GM18517 (cell line): ENCODE measurements around the gene DLGAP1.

ENCODE experiments used
- ATAC-seq: cut with Tn5 transposase; IDR thresholded peaks from one replicate; pipeline ENCODE4 v1.9.1; 2021; ENCODE audit warnings: mild to moderate bottlenecking, moderate library complexity; ENCODE audit not compliant: unreplicated experiment

The DLGAP1 gene

DNA sequence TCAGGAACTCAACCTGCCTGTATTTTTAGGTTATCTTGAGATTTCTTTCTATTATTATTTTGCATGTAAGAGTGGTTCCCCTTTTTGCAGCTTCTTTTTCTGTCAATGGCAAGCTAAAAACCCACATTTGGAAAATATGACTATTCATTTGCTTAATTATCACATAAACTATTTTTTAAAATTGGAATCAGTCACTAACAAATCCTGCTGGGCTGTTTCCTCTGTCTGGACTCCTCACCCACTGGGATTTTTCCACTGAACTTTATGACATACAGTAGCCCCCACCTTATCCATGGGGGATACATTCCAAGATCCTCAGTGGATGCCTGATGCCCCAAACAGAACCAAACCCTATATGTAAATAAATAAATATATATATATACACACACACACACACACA, 447.3 kb downstream of the DLGAP1 start:
- ATAC-seq = no peak

GRCh38 chr18:4004183-4004829, 450.8 kb downstream of the DLGAP1 start:
- ATAC-seq = no peak

DNA sequence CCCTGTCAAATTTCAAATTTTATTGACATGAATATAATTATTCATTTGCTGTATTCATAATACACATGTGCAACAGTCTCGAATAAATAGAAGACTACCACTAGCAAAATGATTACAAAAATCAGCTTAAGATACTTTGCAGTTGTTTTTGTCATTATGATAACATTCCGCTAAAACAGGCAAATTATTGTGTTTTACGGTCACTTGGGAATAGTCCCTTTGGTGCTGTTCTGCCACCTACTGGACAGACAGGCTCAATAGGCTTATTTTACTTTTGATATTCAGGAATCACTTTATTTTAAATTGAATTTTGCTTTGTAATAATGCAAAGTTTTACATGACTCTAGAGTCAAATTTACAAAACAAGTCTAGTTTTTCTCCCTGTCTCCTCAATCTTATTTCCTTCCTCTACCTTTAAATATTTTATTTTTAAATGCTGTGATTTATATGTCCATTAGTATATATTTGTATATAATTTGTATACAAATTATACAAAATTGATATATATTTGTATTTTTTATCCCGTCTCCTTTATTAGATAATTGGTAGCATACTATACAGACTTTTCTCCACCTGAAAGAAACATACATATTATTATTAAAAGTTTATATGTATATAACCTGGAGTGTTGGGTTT, 456.3 kb downstream of the DLGAP1 start:
- ATAC-seq = no peak

DNA sequence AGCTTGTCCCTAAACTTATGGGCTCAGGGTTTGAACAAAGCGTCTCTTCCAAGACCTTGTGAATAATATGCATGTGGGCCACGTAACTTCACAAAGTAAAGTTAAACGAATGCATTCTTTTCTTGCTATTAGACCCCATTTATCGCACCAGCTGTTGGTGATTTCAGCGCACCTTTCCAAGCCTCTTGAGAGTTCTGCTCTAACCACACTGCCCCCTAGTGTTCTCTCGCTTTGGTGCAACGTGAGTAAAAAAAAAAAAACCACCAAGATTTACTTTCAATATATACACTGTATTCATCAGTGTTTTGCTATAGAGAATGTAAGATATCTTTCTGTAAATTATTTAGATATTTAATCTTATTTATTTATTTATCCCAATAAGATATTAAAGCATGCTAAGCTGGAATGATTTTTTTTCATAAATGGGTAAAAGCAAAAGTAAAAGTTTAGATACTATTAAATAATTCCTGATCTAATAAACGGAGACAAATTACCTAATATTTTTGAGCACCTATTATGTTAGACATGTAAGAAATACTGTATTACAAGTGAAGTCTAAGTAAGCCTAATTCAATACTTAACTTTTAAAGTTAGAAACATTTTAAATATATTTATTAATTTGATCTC, 459.5 kb downstream of the DLGAP1 start:
- ATAC-seq = peak; percentile 52

DNA sequence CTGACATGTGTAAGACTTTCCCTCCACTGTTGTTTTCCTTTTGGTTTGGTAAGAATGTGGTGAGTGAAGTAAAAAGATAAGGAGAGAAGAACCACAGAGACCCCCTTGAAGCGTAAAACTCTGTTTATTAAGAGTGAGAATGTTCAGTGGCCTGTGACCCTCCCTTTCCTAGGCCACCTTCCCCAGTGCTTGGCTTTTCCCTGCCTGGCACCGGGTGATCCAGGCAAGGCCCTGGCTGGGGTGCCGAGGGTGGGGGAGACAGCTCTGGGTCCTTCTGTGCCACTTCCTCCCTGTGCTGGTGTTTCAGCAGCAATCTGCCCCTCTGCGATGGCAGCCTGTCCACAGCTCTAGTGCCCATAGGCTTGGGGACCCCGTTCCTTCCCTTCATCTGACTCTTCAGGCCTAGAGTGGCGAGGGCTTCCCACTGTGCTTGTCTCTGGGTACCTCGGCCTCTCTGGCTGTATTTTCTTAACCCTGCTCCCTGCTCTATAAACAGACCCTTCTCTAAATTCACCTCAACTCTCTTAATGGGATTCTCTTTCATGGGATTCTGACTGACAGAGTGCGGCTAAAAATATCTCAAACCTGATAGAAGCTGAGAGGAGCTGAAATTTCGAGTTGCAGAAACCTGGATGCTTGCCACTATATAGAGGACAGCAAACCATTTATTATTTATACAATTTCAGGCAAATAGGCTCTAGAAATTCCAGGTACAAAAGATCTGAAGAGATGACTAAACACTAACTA, 461.0 kb downstream of the DLGAP1 start:
- no peak for ATAC-seq

GRCh38 chr18:3985664-3986063, 469.4 kb downstream of the DLGAP1 start:
- ATAC-seq = no peak

DNA sequence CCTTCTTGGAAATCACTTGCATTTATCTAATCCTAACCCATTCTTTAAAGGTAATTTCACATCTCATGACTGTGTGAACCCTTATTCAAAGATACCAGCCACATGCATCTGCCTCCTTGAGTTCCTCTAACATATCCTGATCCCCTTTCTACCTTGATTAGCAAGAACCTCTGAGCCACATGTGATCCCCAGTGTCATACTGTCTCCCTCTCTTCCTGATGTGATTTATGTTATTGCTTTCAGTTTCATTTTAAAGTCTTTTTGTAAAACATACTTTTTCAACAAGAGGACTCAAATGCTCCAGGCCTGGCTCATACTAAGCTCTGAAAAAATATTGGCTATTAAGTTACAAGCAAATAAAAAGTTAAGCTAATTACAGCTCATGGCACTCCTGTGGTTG, 470.1 kb downstream of the DLGAP1 start:
- no peak for ATAC-seq

GRCh38 chr18:3984163-3984757, 470.8 kb downstream of the DLGAP1 start:
- ATAC-seq = no peak

- no peak for ATAC-seq
Measured at GRCh38 chr18:3983351-3983969, 471.6 kb downstream of the DLGAP1 start.

DNA sequence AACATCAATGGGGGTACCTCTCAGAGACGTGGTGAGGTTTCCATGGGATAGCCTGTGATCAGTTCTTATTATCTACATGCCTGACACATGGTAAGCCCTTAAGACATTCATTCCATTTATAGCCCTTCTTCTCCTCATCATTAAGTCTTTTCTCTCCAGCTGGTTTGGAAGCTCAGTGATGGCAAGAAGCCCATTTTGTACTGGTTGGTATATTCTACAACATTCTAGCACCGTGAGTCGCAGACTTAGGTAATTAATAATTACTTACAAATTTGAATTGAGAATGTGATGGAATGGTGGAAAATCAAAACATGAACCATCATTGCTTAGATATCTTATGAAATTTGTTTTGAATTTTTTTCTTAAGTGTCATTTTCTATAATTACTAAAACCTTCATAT, 472.6 kb downstream of the DLGAP1 start:
- ATAC-seq = no peak

GRCh38 chr18:3979024-3979423, 476.1 kb downstream of the DLGAP1 start:
- ATAC-seq = no peak

DNA sequence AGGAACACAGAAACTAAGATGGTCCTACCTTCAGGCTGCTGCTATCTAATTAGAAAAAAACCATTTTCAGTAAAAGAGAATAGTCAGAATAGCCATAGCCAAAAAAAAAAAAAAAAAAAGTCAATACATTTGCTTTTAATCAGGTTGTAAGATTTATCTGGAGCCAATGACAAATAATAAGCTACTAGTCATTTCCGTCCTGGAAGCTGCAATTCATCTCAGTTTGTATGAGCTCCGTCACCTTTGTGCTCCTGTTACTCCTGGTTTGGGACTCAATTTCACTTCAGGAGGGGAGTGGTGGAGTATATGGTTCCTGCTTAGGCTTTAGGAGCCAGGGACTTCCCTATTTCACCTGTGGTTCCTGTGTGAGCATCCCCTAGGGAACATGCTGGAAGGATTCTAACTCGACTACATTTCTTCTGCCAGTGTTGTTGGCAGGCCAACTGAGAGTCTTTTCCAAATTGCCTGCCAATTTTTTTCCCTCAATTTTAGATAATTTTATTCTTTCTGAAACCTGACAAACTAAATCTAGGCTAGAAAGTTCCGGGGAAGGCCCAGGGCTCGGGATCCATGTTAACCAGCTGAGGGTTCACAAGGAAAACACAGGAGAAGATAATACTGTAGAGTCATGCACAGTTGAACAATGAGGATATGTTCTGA, 481.8 kb downstream of the DLGAP1 start:
- no peak for ATAC-seq

GRCh38 chr18:3972291-3972930, 482.7 kb downstream of the DLGAP1 start:
- no peak for ATAC-seq

DNA sequence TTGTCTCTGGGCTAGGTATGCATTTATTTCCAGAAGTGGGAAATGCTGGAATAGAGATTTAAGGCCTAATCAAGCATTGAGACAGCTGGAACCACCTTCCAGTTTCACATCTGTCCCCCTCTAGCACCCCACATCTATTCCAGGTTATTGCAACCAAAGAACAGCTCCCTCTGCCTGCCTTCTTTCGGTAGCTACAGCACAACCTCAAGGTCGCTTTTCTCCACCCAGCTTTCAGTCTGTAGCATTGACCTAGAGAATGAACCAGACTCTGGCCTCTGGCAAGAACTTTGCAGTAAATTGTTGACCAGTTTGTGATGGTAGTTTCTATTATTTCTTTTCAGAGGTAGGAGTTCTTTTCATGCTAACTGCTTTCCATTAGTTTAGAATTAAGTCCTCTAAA, 484.2 kb downstream of the DLGAP1 start:
- ATAC-seq = no peak

DNA sequence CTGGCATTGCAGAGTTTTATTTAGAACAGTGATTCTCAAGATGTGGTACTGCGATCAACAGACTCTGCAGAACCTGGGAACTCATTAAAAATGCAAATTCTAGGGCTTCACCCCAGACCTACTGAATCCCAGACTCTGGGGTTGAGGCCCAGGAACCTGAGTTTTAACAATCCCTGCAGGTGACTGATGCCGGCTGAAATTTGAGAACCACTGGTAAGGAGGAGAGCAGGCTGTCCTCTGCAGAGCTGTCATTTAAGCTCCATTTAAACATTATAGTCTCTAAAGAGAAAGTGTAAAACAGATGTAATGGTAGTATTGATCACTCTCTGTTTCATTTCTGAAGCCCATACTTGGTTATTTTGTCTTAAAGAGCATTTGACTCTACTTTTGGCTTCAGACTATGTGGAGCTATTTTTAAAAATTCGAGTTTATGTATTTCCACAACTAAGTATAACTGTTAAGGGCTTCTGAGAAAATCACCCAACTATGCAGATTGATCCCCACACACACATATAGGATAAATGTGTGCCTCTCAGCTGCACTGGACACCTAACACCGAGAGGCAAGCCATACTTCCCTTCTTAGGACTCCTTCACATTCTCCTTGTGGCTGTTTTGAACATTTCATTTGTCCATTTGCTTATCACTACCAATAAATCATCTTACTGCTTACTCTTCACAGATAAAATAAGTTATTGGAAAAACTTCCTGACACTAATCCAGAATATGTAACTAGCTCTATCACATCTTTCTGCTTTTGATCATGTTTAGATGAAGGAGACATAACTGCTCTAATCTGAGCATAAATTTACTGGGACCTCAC, 487.5 kb downstream of the DLGAP1 start:
- ATAC-seq = no peak

GRCh38 chr18:3966642-3967358, 488.3 kb downstream of the DLGAP1 start:
- ATAC-seq = no peak

DNA sequence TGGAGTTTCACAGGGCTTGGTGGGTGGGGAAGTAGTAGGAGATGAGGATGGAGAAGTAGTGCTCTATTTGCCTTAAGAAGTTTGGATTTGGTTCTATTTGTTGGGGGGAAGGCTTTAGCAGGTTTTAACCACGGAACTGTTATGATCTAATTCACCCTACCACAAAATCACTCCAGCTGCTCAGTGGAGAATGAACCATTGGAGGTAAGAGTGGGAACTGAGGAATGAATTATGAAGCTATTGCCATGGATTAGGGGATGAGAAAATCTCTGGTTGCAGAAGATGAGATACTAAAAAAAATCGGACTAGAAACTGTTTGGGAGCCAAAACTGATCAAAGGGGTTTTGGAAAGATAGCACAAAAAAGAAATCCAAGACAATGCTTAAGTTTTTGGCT, 488.9 kb downstream of the DLGAP1 start:
- no peak for ATAC-seq

DNA sequence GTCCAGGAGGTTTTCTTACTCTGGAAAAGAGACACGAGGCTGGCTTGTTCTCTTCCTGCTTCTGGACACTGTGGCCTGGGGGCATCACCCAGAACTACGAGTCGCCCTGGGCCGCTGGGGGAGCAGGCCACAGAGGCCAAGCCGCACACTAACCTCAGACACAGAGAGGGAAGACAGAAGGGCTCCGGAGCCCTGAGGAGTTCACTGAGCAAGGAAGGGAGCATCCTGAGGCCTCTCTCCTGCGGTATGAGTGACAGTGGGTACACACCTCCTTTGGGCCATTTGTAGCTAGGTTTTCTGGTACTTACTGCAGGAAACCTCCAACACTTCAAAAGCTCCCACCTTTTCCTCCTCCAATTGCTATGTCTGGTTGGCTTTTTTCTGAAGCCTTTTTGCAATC, 494.1 kb downstream of the DLGAP1 start:
- no peak for ATAC-seq
